AG09309 (cell line): ENCODE measurements around the gene A1CF.

Experiments
- DNase-seq: peaks from one replicate; pipeline ENCODE4 v3.0.0-alpha.2; 2010; ENCODE audit warnings: low read depth
- H3K4me3 ChIP-seq: 2 replicates; pipeline ENCODE4 v1.5.1; 2011; ENCODE audit warnings: mild to moderate bottlenecking, low read depth, low read length, moderate library complexity; ENCODE audit not compliant: control insufficient read depth
- CTCF ChIP-seq: IDR thresholded peaks from 2 replicates; pipeline ENCODE4 v1.5.1; 2011; ENCODE audit warnings: mild to moderate bottlenecking, low read depth, low read length, inconsistent platforms; ENCODE audit not compliant: insufficient read depth, control insufficient read depth; ENCODE audit errors: missing control alignments

The A1CF gene

GRCh38 chr10:50853557-50853956 lies 31.9 kb downstream of the A1CF start:
- no peak overlapping the region for H3K4me3 ChIP-seq
- no peak for DNase-seq
- no peak for TF ChIP-seq CTCF

- H3K4me3 ChIP-seq, result no peak overlapping the region
- no peak for TF ChIP-seq CTCF
- no peak for DNase-seq
These were observed 33.3 kb downstream of the A1CF start for GRCh38 chr10:50851884-50852671.

- no peak overlapping the region for H3K4me3 ChIP-seq
- DNase-seq, result no peak
- TF ChIP-seq CTCF, result no peak
These were observed 34.7 kb downstream of the A1CF start for GRCh38 chr10:50850578-50851230.

GRCh38 chr10:50846753-50847152 lies 38.7 kb downstream of the A1CF start:
- no peak overlapping the region for H3K4me3 ChIP-seq
- TF ChIP-seq CTCF, result no peak
- no peak for DNase-seq

GRCh38 chr10:50837095-50837494 lies 48.3 kb downstream of the A1CF start:
- TF ChIP-seq CTCF, result no peak
- no peak overlapping the region for H3K4me3 ChIP-seq
- no peak for DNase-seq

GRCh38 chr10:50832171-50832751 lies 53.2 kb downstream of the A1CF start:
- no peak for DNase-seq
- TF ChIP-seq CTCF, result no peak
- H3K4me3 ChIP-seq, result no peak overlapping the region
